HG03159 (cell line): ENCODE data around the gene YBEY.
A peak's percentile ranks its signal among the peaks of the same experiment; 100 is the strongest.
"Not testable (repeated sequence)": the region's sequence is repeated elsewhere in the genome, so short reads cannot be mapped to it uniquely, and the experiment has no call there.

Source experiments
- ATAC-seq: cut with Tn5 transposase; IDR thresholded peaks from one replicate; pipeline ENCODE4 v1.9.1; 2021; ENCODE audit warnings: mild to moderate bottlenecking, moderate library complexity; ENCODE audit not compliant: unreplicated experiment

The YBEY gene

GRCh38 chr21:46285761-46286647, at the start of gene YBEY:
TSS of gene YBEY (plus strand) at chr21:46286342. CDS start at chr21:46286914, 572 bp downstream.
- peak; percentile 79 for ATAC-seq

- ATAC-seq, result no peak
Observed at GRCh38 chr21:46237474-46237873, 48.7 kb upstream of the YBEY start.

DNA sequence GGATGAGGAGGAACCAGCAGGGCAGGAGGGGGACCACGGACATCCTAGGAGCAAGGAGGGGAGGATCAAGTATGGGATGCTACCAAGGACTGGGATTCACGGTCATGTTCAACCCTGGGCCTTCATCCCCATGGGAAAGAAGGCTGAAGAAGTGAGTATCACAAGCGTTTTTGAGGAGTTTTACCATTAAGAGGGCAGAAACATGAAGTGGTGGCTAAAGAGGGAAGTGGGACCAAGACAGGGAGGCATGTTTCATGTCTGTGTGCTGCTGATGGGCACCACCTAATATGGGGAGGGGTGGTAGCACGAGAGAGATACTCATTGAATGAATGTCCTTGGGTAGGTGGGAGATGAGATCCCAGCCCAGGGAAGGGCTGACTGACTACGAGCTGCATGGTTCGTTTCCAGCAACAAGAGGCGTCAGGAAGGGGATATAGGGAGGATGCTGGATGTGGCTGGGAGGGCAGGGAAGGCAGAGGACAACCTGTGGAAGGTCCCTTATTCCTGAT, 46.3 kb upstream of the YBEY start:
- ATAC-seq, result no peak

DNA sequence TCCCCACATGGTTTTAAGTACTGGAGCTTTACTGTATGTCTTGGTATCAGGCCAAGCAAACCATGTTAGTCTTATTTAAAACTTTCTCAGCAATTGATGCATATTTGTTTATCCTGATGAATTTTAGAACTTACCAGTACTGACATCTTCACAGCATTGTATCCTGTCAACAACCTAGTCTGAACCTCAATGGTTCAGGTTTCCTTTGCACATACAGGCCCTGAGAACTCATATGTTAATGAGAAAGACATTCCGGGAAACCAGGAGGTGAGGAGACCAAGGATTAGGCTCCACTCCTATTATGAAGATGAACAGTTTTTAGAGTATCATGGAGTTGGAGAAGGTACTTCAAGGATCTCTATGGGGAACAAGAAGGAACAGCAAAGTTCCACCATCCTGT, 44.6 kb upstream of the YBEY start:
- ATAC-seq, result not testable (repeated sequence)

GRCh38 chr21:46243325-46243724, 42.8 kb upstream of the YBEY start:
- ATAC-seq, result no peak

GRCh38 chr21:46243960-46244361, 42.2 kb upstream of the YBEY start:
- no peak for ATAC-seq

GRCh38 chr21:46244602-46245001, 41.5 kb upstream of the YBEY start:
- ATAC-seq, result no peak

DNA sequence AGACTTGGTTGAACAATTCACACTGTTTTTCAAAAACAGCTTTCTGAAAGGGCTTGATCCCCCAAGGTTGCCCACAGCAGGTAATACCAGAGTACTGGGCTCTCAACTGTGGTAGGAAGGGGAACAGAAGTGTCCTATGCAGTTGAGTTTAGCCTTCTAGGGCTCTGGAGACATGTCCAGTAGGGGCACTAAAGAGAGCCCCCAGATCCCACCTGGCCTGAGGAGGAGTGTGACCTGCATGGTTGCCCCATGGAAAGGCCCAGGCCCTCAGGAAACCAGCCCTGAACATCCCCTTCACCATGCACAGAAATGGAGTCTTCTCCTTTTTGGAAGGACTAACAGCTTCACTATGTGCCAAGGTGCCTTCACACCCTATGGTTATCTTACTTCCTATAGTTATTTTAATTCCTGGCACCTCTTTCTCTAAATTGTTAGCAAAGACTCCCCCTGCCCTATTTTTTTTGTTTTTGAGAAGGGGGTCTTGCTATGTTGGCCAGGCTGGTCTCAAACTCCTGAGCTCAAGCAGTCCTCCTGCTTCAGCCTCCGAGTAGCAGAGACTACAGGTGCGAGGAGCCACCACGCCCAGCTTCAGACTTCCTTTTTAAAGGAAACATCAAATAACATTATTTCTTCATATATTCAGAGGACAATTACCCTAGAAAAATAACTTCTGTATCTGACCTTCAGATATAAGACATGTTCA, 40.8 kb upstream of the YBEY start:
- no peak for ATAC-seq

DNA sequence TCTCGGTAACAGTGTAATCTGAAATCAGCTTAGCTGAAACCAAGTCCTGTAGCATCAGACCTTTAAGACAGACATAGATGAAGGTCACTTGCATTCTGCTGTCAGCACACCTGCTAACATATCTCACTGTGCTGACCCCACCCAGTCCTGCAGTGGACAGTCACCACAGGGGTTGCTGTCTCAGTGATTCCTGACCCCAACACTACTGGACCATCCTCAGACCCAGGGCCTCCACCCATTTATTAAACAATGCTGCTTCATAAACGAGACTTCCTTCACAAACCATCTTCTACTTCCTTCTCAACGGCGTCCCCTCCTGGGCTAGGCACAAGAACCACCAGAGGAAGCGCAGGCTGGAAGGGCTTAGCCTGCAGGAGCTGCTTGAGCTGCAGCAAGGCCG, 39.8 kb upstream of the YBEY start:
- ATAC-seq, result no peak

- no peak for ATAC-seq
Observed at GRCh38 chr21:46247699-46248421, 38.3 kb upstream of the YBEY start.

GRCh38 chr21:46248422-46248782, 37.7 kb upstream of the YBEY start:
- no peak for ATAC-seq

- no peak for ATAC-seq
Observed at GRCh38 chr21:46248827-46249226, 37.3 kb upstream of the YBEY start.

GRCh38 chr21:46250146-46250725, 35.9 kb upstream of the YBEY start:
- no peak for ATAC-seq

- no peak for ATAC-seq
Observed at GRCh38 chr21:46252840-46253239, 33.3 kb upstream of the YBEY start.

DNA sequence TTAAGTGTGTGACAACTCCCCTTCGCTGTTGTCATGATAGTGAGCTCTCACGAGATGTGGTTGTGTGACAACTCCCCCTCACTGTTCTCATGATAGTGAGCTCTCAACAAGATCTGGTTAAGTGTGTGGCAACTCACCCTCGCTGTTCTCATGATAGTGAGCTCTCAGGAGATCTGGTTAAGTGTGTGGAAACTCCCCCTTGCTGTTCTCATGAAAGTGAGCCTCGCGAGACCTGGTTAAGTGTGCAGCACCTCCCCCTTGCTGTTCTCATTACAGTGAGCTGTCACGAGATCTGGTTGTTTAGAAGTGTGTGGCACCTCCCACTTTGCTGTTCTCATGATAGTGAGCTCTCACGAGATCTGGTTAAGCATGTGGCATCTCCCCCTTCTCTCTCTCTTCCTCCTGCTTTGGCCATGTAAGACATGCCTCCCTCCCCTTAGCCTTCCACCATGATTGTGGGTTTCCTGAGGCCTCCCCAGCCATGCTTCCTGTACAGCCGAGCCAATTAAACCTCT, 32.5 kb upstream of the YBEY start:
- peak; percentile 54 for ATAC-seq

GRCh38 chr21:46254208-46254975, 31.8 kb upstream of the YBEY start:
- peak; percentile 40 for ATAC-seq

DNA sequence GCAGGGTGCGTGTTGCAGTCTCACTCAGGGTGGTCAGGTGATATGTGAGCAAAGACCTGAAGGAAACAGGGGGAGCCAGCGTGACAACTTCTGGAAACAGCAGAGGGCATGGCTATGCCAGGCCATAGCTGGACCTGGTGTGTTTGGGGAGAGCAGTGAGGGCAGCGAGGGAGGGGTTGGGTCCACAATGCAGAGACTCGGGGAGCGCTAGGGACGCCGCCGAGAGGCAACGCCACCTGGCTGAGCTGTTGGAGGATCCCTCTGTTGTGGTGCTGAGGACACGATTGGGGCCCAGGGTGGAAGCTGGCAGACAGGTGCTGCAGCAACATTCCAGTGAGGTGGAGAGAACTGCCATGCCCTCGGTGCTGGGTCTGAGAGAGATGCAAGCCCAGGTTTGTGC, 31.0 kb upstream of the YBEY start:
- no peak for ATAC-seq

- no peak for ATAC-seq
Observed at GRCh38 chr21:46255758-46256337, 30.3 kb upstream of the YBEY start.

DNA sequence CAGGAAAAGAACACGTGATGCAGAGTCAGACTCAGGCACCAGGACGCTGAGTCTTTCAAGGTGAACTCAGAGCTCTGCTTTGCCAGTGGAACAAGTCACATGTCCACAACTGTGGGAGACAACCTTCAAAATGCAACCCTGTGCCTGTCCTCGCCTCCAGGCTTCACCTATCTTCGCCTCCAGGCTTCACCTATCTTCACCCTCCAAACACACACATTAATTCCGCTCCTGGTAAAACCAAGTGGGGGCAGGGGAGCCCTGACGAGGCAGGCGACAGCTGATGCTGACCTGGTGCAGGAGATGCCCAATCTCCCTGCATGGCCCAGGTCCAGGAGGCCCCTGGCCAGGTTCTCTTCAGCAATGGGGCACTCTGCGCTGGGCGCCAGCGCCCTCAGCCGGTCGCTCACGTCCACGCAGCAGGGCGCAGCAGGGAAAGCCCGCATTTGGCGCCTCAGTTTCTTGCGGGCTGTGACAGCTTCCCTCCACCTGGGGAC, 29.6 kb upstream of the YBEY start:
- ATAC-seq, result no peak
